Measurements from ENCODE around the gene LYAR. TPM values are rescaled to one million over a fixed set of nuclear protein-coding genes. Genes with fewer than 3 reads are reported as not detected.

LYAR gene
- total and polyA plus RNA-seq, 7 donors: 3.6 to 19.9 (median 14.3) TPM

DNA sequence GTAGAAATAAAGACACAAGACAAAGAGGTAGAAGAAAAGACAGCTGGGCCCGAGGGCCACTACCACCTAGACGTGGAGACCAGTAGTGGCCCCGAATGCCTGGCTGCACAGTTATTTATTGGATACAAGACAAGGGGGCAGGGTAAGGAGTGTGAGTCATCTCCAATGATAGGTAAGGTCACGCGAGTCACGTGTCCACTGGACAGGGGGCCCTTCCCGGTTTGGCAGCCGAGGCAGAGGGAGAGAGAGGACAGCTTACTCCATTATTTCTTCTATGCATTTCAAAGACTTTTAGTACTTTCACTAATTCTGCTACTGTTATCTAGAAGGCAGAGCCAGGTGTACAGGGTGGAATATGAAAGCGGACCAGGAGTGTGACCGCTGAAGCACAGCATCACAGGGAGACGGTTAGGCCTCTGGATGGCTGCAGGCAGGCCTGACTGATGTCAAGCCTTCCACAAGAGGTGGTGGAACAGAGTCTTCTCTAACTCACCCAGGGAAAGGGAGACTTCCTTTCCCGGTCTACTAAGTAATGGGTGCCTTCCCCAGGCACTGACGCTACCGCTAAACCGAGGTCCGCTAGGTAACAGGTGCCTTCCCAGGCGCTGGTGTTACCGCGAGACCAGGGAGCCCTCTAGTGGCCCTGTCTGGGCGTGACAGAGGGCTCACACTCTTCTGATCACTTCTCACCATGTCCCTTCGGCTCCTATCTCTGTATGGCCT is 45.0 kb upstream of the LYAR start:
- Histone ChIP-seq H3K9me3 (no peaks in the 10 kb centered on the region), H3K4me1 (no peaks in the 10 kb centered on the region), H3K36me3 (no peaks in the 10 kb centered on the region), H3K27ac (no peak overlapping the region), H3K4me3 (no peak overlapping the region), H3K27me3 (no peaks in the 10 kb centered on the region)
- WGBS, 2 donors: 43 to 53% methylated on average over 21 of the region's 21 CpGs
- DNase-seq: peak; percentile 32
- TF ChIP-seq, protein P1, sequence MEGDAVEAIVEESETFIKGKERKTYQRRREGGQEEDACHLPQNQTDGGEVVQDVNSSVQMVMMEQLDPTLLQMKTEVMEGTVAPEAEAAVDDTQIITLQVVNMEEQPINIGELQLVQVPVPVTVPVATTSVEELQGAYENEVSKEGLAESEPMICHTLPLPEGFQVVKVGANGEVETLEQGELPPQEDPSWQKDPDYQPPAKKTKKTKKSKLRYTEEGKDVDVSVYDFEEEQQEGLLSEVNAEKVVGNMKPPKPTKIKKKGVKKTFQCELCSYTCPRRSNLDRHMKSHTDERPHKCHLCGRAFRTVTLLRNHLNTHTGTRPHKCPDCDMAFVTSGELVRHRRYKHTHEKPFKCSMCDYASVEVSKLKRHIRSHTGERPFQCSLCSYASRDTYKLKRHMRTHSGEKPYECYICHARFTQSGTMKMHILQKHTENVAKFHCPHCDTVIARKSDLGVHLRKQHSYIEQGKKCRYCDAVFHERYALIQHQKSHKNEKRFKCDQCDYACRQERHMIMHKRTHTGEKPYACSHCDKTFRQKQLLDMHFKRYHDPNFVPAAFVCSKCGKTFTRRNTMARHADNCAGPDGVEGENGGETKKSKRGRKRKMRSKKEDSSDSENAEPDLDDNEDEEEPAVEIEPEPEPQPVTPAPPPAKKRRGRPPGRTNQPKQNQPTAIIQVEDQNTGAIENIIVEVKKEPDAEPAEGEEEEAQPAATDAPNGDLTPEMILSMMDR (IDR thresholded peaks at IDR 0.05): peak; percentile 14 to 56 (median 40)
- TF ChIP-seq EP300 (IDR thresholded peaks at IDR 0.05) (no peak), POLR2AphosphoS5 (IDR thresholded peaks at IDR 0.05) (no peak), POLR2A (IDR thresholded peaks at IDR 0.05) (no peak)
- intact Hi-C loops (cut with DNase I): loop anchor here (5.0 kb wide), 1 partner anchor 83 kb away; no protein-coding TSS in a partner anchor

DNA sequence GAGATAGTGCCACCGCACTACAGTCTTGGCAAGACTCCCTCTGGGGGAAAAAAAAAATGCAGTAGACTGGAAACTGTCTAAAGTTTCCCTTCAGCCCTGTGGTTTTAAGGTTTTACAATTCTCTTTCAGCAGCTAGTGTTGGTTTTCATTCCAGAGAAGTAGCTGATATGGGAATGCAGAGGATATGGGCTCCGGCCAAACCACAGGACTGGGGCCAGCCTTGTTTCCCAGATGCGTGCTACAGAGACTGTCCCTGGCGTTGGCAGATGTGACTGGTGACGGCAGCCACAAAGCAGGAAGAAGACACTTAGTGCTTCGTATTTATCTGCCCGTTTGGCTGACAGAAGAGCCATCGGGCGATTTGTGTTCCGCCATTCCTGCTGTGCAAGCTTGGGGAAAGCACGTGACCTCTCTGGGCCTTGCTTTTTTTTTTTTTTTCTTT is 43.3 kb upstream of the LYAR start:
- WGBS, 2 donors: 57 to 60% methylated on average over 11 of the region's 11 CpGs
- TF ChIP-seq, protein P1 (IDR thresholded peaks at IDR 0.05): no peak
- TF ChIP-seq POLR2AphosphoS5 (IDR thresholded peaks at IDR 0.05) (no peak), EP300 (IDR thresholded peaks at IDR 0.05) (no peak)
- Histone ChIP-seq H3K27ac (no peak overlapping the region), H3K9me3 (no peaks in the 10 kb centered on the region), H3K4me3 (no peak overlapping the region), H3K27me3 (no peaks in the 10 kb centered on the region), H3K4me1 (no peaks in the 10 kb centered on the region), H3K36me3 (no peaks in the 10 kb centered on the region)
- intact Hi-C loops (cut with DNase I): no loop called here
- peak; percentile 60 for DNase-seq

DNA sequence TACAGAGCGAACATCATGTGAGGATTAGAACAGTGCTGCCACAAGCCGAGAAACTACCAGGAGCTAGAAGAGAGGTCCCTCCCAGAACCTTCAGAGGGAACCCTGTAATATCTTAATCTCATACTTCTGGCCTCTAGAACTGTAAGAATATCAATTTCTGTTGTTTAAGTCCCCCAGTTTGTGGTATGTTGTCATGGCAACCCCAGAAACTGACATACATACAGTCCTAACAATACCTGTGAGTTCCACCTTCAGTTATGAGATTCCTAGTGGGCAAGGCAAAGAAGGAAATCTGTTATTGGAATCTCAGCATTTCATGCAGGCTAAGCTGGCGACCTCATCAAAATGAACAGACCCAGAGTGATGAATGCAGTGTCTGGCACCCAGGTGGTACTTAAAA is 42.6 kb upstream of the LYAR start:
- no peak overlapping the region for H3K27ac ChIP-seq
- TF ChIP-seq EP300 (IDR thresholded peaks at IDR 0.05) (no peak), POLR2AphosphoS5 (IDR thresholded peaks at IDR 0.05) (no peak), POLR2A (IDR thresholded peaks at IDR 0.05) (no peak)
- TF ChIP-seq, protein P1 (IDR thresholded peaks at IDR 0.05): no peak
- 86 to 91% methylated on average over 3 of the region's 3 CpGs for WGBS, 2 donors
- H3K9me3 ChIP-seq: no peaks in the 10 kb centered on the region
- DNase-seq: no peak
- no peak overlapping the region for H3K4me3 ChIP-seq
- H3K27me3 ChIP-seq: no peaks in the 10 kb centered on the region
- intact Hi-C loops (cut with DNase I): no loop called here
- no peaks in the 10 kb centered on the region for H3K36me3 ChIP-seq
- no peaks in the 10 kb centered on the region for H3K4me1 ChIP-seq

DNA sequence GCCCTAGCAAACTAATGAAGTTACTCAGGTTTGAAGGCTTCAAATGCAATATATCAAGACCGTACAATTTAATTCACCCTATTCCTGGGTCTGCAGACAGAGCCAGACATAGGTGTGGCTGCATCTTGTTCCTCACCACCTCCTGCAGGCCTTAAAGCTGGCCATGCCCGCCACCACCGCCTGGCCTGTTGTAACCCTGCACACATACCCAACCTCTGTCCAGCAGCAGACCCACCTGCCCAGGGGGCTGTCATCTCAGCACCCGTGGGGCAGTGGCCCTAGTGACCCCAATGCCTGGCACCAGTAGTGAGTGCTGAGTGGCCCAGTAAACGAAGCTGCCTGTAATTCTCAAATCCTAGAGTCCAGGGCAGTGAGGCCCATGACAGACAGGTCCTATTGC is 40.8 kb upstream of the LYAR start:
- Histone ChIP-seq H3K27me3 (no peaks in the 10 kb centered on the region), H3K4me3 (no peak overlapping the region), H3K9me3 (no peaks in the 10 kb centered on the region), H3K36me3 (no peaks in the 10 kb centered on the region), H3K4me1 (no peaks in the 10 kb centered on the region), H3K27ac (no peak overlapping the region)
- 87 to 88% methylated on average over 5 of the region's 5 CpGs for WGBS, 2 donors
- peak; percentile 48 for DNase-seq
- TF ChIP-seq POLR2AphosphoS5 (IDR thresholded peaks at IDR 0.05) (no peak), EP300 (IDR thresholded peaks at IDR 0.05) (no peak), POLR2A (IDR thresholded peaks at IDR 0.05) (no peak)
- TF ChIP-seq, protein P1 (IDR thresholded peaks at IDR 0.05): no peak
- intact Hi-C loops (cut with DNase I): no loop called here

Measured in sigmoid colon (tissue), 7 donors.